PC-9 (cell line): ENCODE results near the gene GJC3. TPM values are rescaled to one million over a fixed set of nuclear protein-coding genes. Genes with fewer than 3 reads are reported as not detected.

Source experiments
- BruUV-seq: library from RNA; stranded (reverse); fragments of 400-500 nt; replicated peaks from 2 replicates; lab custom pipeline; 2021; lab: Mats Ljungman, UMichigan
- CTCF ChIA-PET: fragments of 300-600 bp; sonication (Branson Sonifier 250); formaldehyde crosslinking; loops from one replicate; lab custom pipeline; 2022; ENCODE audit warnings: antibody characterized with exemption; lab: Charles Lee
- POLR2A ChIA-PET: fragments of 300-600 bp; sonication (Branson Sonifier 250); formaldehyde crosslinking; loops from one replicate; lab custom pipeline; 2022; ENCODE audit warnings: antibody characterized with exemption; ENCODE audit not compliant: unreplicated experiment; lab: Charles Lee
- DNase-seq, 2 experiments: peaks; one replicate each; pipeline versions ENCODE4 v3.0.0 to v3.0.0-alpha.2; 2015 to 2022; ENCODE audit warnings: mixed read lengths in 1 of 2
- H2AFZ ChIP-seq: fragments of 200-600 bp; sonication (generic); 2 replicates; pipeline ENCODE4 v1.8.1; 2017; ENCODE audit warnings: antibody characterized with exemption
- H3F3A ChIP-seq: fragments of 200-600 bp; sonication (generic); 2 replicates; pipeline ENCODE4 v1.8.1; 2017; ENCODE audit warnings: antibody characterized with exemption, mild to moderate bottlenecking, low read depth; ENCODE audit not compliant: insufficient read depth
- H3K27ac ChIP-seq: fragments of 200-600 bp; sonication (generic); 2 replicates; pipeline ENCODE4 v1.6.1; 2016; ENCODE audit warnings: mixed run types
- H3K27me3 ChIP-seq: fragments of 200-600 bp; sonication (generic); 2 replicates; pipeline ENCODE4 v1.6.1; 2016; ENCODE audit warnings: low read depth, mixed run types; ENCODE audit not compliant: insufficient read depth
- H3K36me3 ChIP-seq: fragments of 200-600 bp; sonication (generic); 2 replicates; pipeline ENCODE4 v1.6.1; 2016; ENCODE audit warnings: low read depth, mixed run types
- H3K4me1 ChIP-seq: fragments of 200-600 bp; sonication (generic); replicated peaks from 2 replicates; pipeline ENCODE4 v1.6.1; 2016; ENCODE audit warnings: mixed run types; ENCODE audit not compliant: insufficient read depth
- H3K4me2 ChIP-seq: fragments of 200-600 bp; sonication (generic); 2 replicates; pipeline ENCODE4 v1.6.1; 2017; ENCODE audit warnings: mixed run types
- H3K4me3 ChIP-seq: fragments of 200-600 bp; sonication (generic); 2 replicates; pipeline ENCODE4 v1.6.1; 2016; ENCODE audit warnings: mixed run types
- H3K79me2 ChIP-seq: fragments of 200-600 bp; sonication (generic); 2 replicates; pipeline ENCODE4 v1.6.1; 2017; ENCODE audit warnings: low read depth, mixed run types
- H3K9me2 ChIP-seq: fragments of 200-600 bp; sonication (generic); 2 replicates; pipeline ENCODE4 v1.8.1; 2017; ENCODE audit warnings: mild to moderate bottlenecking; ENCODE audit not compliant: insufficient read depth
- H3K9me3 ChIP-seq: fragments of 200-600 bp; sonication (generic); 2 replicates; pipeline ENCODE4 v1.8.1; 2016; ENCODE audit warnings: low read depth; ENCODE audit not compliant: insufficient read depth
- H4K20me1 ChIP-seq: fragments of 200-600 bp; sonication (generic); 2 replicates; pipeline ENCODE4 v1.8.1; 2017; ENCODE audit not compliant: insufficient read depth
- CTCF ChIP-seq: fragments of 200-600 bp; sonication (generic); conservative IDR thresholded peaks from 2 replicates; pipeline ENCODE4 v1.6.1; 2017; ENCODE audit warnings: mixed run types, antibody characterized with exemption, mild to moderate bottlenecking, moderate library complexity
- EZH2 ChIP-seq: fragments of 200-600 bp; sonication (generic); IDR thresholded peaks from 2 replicates; pipeline ENCODE4 v1.8.0; 2017; ENCODE audit warnings: antibody characterized with exemption, low read depth
- intact Hi-C: fragments of 100-400 bp; cut with micrococcal nuclease; formaldehyde crosslinking; loops from one replicate; pipeline ENCODE4 v1.10.0; 2022; ENCODE audit not compliant: unreplicated experiment
- total RNA-seq: library from RNA; stranded (reverse); gene quantifications from 2 replicates; pipeline ENCODE4 v1.2.3, GENCODE V29; 2021

The GJC3 gene
- total RNA-seq, 1 experiment from 2014 or later = not detected

GRCh38 chr7:99947608-99948007, 18.2 kb upstream of the GJC3 start:
- DNase-seq = no peak
- H3K36me3 ChIP-seq = no peaks in the 10 kb centered on the region
- BruUV-seq = no TSS peak
- CTCF ChIA-PET = no interaction called here
- H3K4me1 ChIP-seq = no peaks in the 10 kb centered on the region
- TF ChIP-seq CTCF (no peak), EZH2 (no peak)
- H3K27ac ChIP-seq = no peak overlapping the region
- H3K9me3 ChIP-seq = 0 out of 2 replicates have a peak, but pooled peaks cover 6% of the 10 kb centered on the region
- POLR2A ChIA-PET = no interaction called here
- no peaks in the 10 kb centered on the region for H3F3A ChIP-seq
- no peak overlapping the region for H3K4me3 ChIP-seq
- no peak overlapping the region for H2AFZ ChIP-seq
- H3K4me2 ChIP-seq = no peak overlapping the region
- peaks cover 33% of the 10 kb centered on the region for H3K27me3 ChIP-seq
- no peaks in the 10 kb centered on the region for H3K9me2 ChIP-seq
- intact Hi-C loops = no loop called here
- H3K79me2 ChIP-seq = no peaks in the 10 kb centered on the region
- H4K20me1 ChIP-seq = no peaks in the 10 kb centered on the region

GRCh38 chr7:99944497-99945070, 15.2 kb upstream of the GJC3 start:
- CTCF ChIA-PET = interaction anchor here (0.6 kb wide), 2 partner anchors 22 to 73 kb away, joined by 3 read pairs; no protein-coding TSS in a partner anchor

More at GRCh38 chr7:99944497-99945070, 15.2 kb upstream of the GJC3 start:
- no peaks in the 10 kb centered on the region for H3K36me3 ChIP-seq
- no peak overlapping the region for H3K27ac ChIP-seq
- peaks cover 42% of the 10 kb centered on the region for H3K27me3 ChIP-seq
- no peak for DNase-seq
- H3K4me1 ChIP-seq = no peaks in the 10 kb centered on the region
- H3F3A ChIP-seq = no peaks in the 10 kb centered on the region
- H3K9me2 ChIP-seq = no peaks in the 10 kb centered on the region
- no peaks in the 10 kb centered on the region for H3K9me3 ChIP-seq
- no peak overlapping the region for H3K4me2 ChIP-seq
- H3K79me2 ChIP-seq = no peaks in the 10 kb centered on the region
- H2AFZ ChIP-seq = no peak overlapping the region
- no peaks in the 10 kb centered on the region for H4K20me1 ChIP-seq
- POLR2A ChIA-PET = interaction anchor here (0.6 kb wide), 1 partner anchor 235 kb away, joined by 4 read pairs; no protein-coding TSS in a partner anchor
- no TSS peak for BruUV-seq
- intact Hi-C loops = no loop called here
- H3K4me3 ChIP-seq = no peak overlapping the region
- TF ChIP-seq EZH2 (no peak), CTCF (no peak)
